ENCODE results near the gene FHIP2A. TPM values are rescaled to one million over a fixed set of nuclear protein-coding genes. Genes with fewer than 3 reads are reported as not detected.
A peak's percentile ranks its signal among the peaks of the same experiment; 100 is the strongest.
"Not testable (repeated sequence)": the region's sequence is repeated elsewhere in the genome, so short reads cannot be mapped to it uniquely, and the experiment has no call there.

The FHIP2A gene
- total and polyA plus RNA-seq, 4 experiments from 2014 or later: 8.8 to 32.1 (median 19.6) TPM

DNA sequence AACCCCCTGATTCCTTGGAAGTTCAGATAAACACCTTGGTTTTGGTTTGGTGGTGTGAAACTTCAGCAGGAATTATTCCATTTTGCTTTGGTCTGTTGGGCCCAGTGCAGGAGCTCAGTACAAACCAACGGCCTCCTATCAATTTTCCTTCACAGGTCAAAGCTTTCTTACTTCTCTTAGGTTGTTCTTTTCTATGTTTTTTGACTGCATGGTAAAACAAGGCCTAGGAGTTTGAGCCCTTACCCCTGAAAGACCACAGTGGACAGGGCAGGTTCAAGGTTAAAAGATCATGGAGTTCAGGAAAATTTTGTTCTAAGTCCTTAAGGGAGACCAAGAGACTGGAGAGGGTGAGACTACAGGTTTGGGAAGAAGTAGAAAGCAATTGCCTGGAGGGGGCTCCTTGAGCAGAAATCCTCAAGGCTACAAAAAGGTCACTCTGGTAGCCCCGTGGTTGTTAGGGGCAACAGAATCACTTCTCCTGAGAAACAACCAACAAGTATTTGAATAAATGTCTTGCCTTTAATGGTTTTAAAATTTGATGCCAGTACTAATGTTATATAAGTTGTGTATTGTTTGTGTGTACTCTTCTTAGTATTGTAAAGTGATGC, 40.9 kb upstream of the FHIP2A start:
- DNase-seq: no peak
- no peak overlapping the region for H3K27ac ChIP-seq (ENCODE audit: low read depth, low read length)
- Mint-ChIP-seq H3K4me1 (peaks cover 0 to 1% (median 0%) of the 10 kb centered on the region in 4 donors), H3K4me3 (no peak overlapping the region), H3K27ac (no peak overlapping the region), H3K36me3 (no peaks in the 10 kb centered on the region), H3K27me3 (no peaks in the 10 kb centered on the region), H3K9me3 (no peaks in the 10 kb centered on the region)
- intact Hi-C loops (cut with micrococcal nuclease): no loop called here
- H3K4me1 ChIP-seq (ENCODE audit: insufficient read depth, low read length): no peaks in the 10 kb centered on the region
- ChIA-PET CTCF (ENCODE audit: partially characterized antibody) (interaction anchor here (1.0 to 1.3 kb wide), 2 partner anchors 309 to 477 kb away, joined by 3 to 5 read pairs; no protein-coding TSS in a partner anchor), POLR2A (ENCODE audit: partially characterized antibody) (no interaction called here)
- H3K36me3 ChIP-seq (ENCODE audit: insufficient read depth, low read length): no peaks in the 10 kb centered on the region
- no peaks in the 10 kb centered on the region for H3K9me3 ChIP-seq (ENCODE audit: control insufficient read depth in 1 of 2, low read length in 2 of 2)
- peaks cover 4% of the 10 kb centered on the region for H3K27me3 ChIP-seq (ENCODE audit: insufficient read depth, low read length)
- H3K4me3 ChIP-seq (ENCODE audit: low read length in 2 of 2): no peak overlapping the region

DNA sequence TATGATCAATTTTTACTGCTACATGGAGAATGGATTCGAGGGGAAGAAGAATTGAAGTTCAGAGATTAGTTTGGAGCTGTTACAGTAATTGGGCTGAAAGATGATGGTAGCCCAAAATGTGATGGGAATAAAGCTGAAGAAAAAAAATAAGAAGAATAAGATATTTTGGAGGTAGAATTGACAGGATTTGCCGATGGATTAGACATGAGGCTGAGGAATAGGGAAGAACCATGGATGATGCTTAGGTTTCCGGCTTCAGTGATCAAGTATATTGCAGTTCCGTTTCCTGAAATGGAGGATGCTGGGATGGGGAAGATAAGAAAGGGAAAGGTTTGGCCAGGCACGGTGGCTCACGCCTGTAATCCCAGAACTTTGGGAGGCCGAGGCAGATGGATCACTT, 38.9 kb upstream of the FHIP2A start:
- H3K27me3 Mint-ChIP-seq: peaks cover 0 to 1% of the 10 kb centered on the region in 2 donors
- POLR2A ChIA-PET (ENCODE audit: partially characterized antibody): no interaction called here
- intact Hi-C loops (cut with micrococcal nuclease): no loop called here

GRCh38 chr10:114783686-114784085, 37.9 kb upstream of the FHIP2A start:
- Mint-ChIP-seq H3K4me1 (peaks cover 0 to 1% (median 0%) of the 10 kb centered on the region in 4 donors), H3K36me3 (no peaks in the 10 kb centered on the region), H3K27ac (no peak overlapping the region), H3K27me3 (peaks cover 0 to 1% of the 10 kb centered on the region in 2 donors), H3K9me3 (no peaks in the 10 kb centered on the region), H3K4me3 (no peak overlapping the region)
- no peak for DNase-seq
- H3K27ac ChIP-seq (ENCODE audit: low read depth, low read length): no peak overlapping the region
- H3K4me1 ChIP-seq (ENCODE audit: insufficient read depth, low read length): no peaks in the 10 kb centered on the region
- intact Hi-C loops (cut with micrococcal nuclease): no loop called here
- peaks cover 4% of the 10 kb centered on the region for H3K27me3 ChIP-seq (ENCODE audit: insufficient read depth, low read length)
- CTCF ChIA-PET (ENCODE audit: partially characterized antibody): interaction anchor here (0.6 to 4.6 kb wide), 9 partner anchors 11 to 480 kb away, joined by 3 to 86 read pairs (median 4); no protein-coding TSS in a partner anchor
- no peaks in the 10 kb centered on the region for H3K36me3 ChIP-seq (ENCODE audit: insufficient read depth, low read length)
- no peaks in the 10 kb centered on the region for H3K9me3 ChIP-seq (ENCODE audit: control insufficient read depth in 1 of 2, low read length in 2 of 2)
- no peak overlapping the region for H3K4me3 ChIP-seq (ENCODE audit: low read length in 2 of 2)
- POLR2A ChIA-PET (ENCODE audit: partially characterized antibody): interaction anchor here (0.6 kb wide), 1 partner anchor 775 kb away, joined by 3 read pairs; no protein-coding TSS in a partner anchor

More for the DNA sequence above, 38.9 kb upstream of the FHIP2A start:
- H3K9me3 Mint-ChIP-seq: no peaks in the 10 kb centered on the region
- no peaks in the 10 kb centered on the region for H3K9me3 ChIP-seq (ENCODE audit: control insufficient read depth in 1 of 2, low read length in 2 of 2)
- H3K27ac Mint-ChIP-seq: no peak overlapping the region
- no peaks in the 10 kb centered on the region for H3K36me3 ChIP-seq (ENCODE audit: insufficient read depth, low read length)
- no peak overlapping the region for H3K27ac ChIP-seq (ENCODE audit: low read depth, low read length)
- CTCF ChIA-PET (ENCODE audit: partially characterized antibody): interaction anchor here (1.2 to 4.6 kb wide), 3 partner anchors 39 to 479 kb away, joined by 3 to 86 read pairs (median 4); partner anchors contain the start of gene FHIP2A
- H3K4me3 ChIP-seq (ENCODE audit: low read length in 2 of 2): no peak overlapping the region
- peaks cover 0 to 1% (median 0%) of the 10 kb centered on the region in 4 donors for H3K4me1 Mint-ChIP-seq
- no peak overlapping the region for H3K4me3 Mint-ChIP-seq
- peaks cover 4% of the 10 kb centered on the region for H3K27me3 ChIP-seq (ENCODE audit: insufficient read depth, low read length)
- H3K4me1 ChIP-seq (ENCODE audit: insufficient read depth, low read length): no peaks in the 10 kb centered on the region
- DNase-seq: no peak
- H3K36me3 Mint-ChIP-seq: no peaks in the 10 kb centered on the region

GRCh38 chr10:114786492-114786891, 35.1 kb upstream of the FHIP2A start:
- H3K27me3 ChIP-seq (ENCODE audit: insufficient read depth, low read length); H3K36me3 ChIP-seq (ENCODE audit: insufficient read depth, low read length); H3K9me3 ChIP-seq (ENCODE audit: control insufficient read depth in 1 of 2, low read length in 2 of 2); H3K4me3 Mint-ChIP-seq; H3K4me3 ChIP-seq (ENCODE audit: low read length in 2 of 2); H3K4me1 ChIP-seq (ENCODE audit: insufficient read depth, low read length); H3K27ac ChIP-seq (ENCODE audit: low read depth, low read length); H3K36me3 Mint-ChIP-seq; H3K4me1 Mint-ChIP-seq; H3K27me3 Mint-ChIP-seq; H3K9me3 Mint-ChIP-seq; POLR2A ChIA-PET (ENCODE audit: partially characterized antibody): not testable (repeated sequence)
- peak in 4 of 5 donors; percentile 34 to 50 (median 46) for DNase-seq
- CTCF ChIA-PET (ENCODE audit: partially characterized antibody): interaction anchor here (0.7 to 4.6 kb wide), 31 partner anchors 9 to 1836 kb away, joined by 3 to 86 read pairs (median 3); partner anchors contain the start of gene FHIP2A
- intact Hi-C loops (cut with micrococcal nuclease): loop anchor here (1.0 kb wide), 2 partner anchors 236 to 315 kb away; no protein-coding TSS in a partner anchor
- H3K27ac Mint-ChIP-seq: peak overlapping the region in 2 of 7 donors; percentile 18 to 32

DNA sequence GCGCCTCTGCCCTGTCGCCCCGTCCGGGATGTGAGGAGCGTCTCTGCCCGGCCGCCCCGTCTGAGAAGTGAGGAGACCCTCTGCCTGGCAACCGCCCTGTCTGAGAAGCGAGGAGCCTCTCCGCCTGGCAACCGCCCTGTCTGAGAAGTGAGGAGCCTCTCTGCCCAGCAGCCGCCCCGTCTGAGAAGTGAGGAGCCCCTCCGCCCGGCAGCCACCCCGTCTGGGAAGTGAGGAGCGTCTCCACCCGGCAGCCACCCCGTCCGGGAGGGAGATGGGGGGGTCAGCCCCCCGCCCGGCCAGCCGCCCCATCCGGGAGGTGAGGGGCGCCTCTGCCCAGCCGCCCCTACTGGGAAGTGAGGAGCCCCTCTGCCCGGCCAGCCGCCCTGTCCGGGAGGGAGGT, 34.4 kb upstream of the FHIP2A start:
- H3K36me3 Mint-ChIP-seq; H3K36me3 ChIP-seq (ENCODE audit: insufficient read depth, low read length); POLR2A ChIA-PET (ENCODE audit: partially characterized antibody); H3K27ac Mint-ChIP-seq; H3K27me3 Mint-ChIP-seq; H3K27ac ChIP-seq (ENCODE audit: low read depth, low read length); H3K9me3 ChIP-seq (ENCODE audit: control insufficient read depth in 1 of 2, low read length in 2 of 2); H3K4me3 Mint-ChIP-seq; DNase-seq; H3K4me1 Mint-ChIP-seq; H3K9me3 Mint-ChIP-seq; H3K4me1 ChIP-seq (ENCODE audit: insufficient read depth, low read length); H3K27me3 ChIP-seq (ENCODE audit: insufficient read depth, low read length); H3K4me3 ChIP-seq (ENCODE audit: low read length in 2 of 2); intact Hi-C loops (cut with micrococcal nuclease): not testable (repeated sequence)
- CTCF ChIA-PET (ENCODE audit: partially characterized antibody): interaction anchor here (1.0 to 4.6 kb wide), 10 partner anchors 14 to 484 kb away, joined by 3 to 86 read pairs (median 6); partner anchors contain the start of gene FHIP2A

DNA sequence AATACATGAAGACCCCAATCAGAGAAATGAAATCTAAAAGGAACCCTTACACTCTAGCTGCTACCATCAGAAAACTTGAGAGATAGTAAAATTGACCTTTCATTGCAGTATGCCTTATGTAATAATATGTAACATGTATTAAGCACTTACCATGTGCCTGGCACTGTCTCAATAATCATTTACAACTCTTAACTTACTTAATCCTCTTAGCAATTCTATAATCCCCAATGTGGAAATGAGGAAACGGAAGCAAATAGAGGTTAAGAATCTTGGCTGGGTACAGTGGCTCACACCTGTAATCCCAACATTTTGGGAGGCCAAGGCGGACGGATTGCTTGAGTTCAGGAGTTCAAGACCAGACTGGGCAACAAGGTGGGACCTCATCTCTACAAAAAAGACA, 29.8 kb upstream of the FHIP2A start:
- no peak for DNase-seq
- H3K36me3 Mint-ChIP-seq: peaks cover 0 to 8% of the 10 kb centered on the region in 2 donors
- H3K27ac Mint-ChIP-seq: peak overlapping the region in 1 of 7 donors; percentile 8
- Histone ChIP-seq H3K4me1 (ENCODE audit: insufficient read depth, low read length) (no peaks in the 10 kb centered on the region), H3K27ac (ENCODE audit: low read depth, low read length) (no peak overlapping the region), H3K4me3 (ENCODE audit: low read length in 2 of 2) (no peak overlapping the region), H3K27me3 (ENCODE audit: insufficient read depth, low read length) (no peaks in the 10 kb centered on the region), H3K36me3 (ENCODE audit: insufficient read depth, low read length) (no peaks in the 10 kb centered on the region), H3K9me3 (ENCODE audit: control insufficient read depth in 1 of 2, low read length in 2 of 2) (no peaks in the 10 kb centered on the region)
- H3K4me3 Mint-ChIP-seq: no peak overlapping the region
- no peaks in the 10 kb centered on the region for H3K4me1 Mint-ChIP-seq
- peaks cover 0 to 2% (median 0%) of the 10 kb centered on the region in 8 donors for H3K9me3 Mint-ChIP-seq
- intact Hi-C loops (cut with micrococcal nuclease): no loop called here
- no peaks in the 10 kb centered on the region for H3K27me3 Mint-ChIP-seq
- ChIA-PET POLR2A (ENCODE audit: partially characterized antibody) (no interaction called here), CTCF (ENCODE audit: partially characterized antibody) (interaction anchor here (0.7 to 4.0 kb wide), 6 partner anchors 30 to 525 kb away, joined by 3 to 23 read pairs (median 4); partner anchors contain the start of gene FHIP2A)

GRCh38 chr10:114795039-114795438, 26.5 kb upstream of the FHIP2A start:
- Mint-ChIP-seq H3K9me3 (peaks cover 0 to 2% (median 0%) of the 10 kb centered on the region in 8 donors), H3K4me3 (no peak overlapping the region), H3K36me3 (peaks cover 0 to 15% of the 10 kb centered on the region in 2 donors), H3K4me1 (peaks cover 4 to 7% (median 6%) of the 10 kb centered on the region in 4 donors), H3K27ac (no peak overlapping the region), H3K27me3 (no peaks in the 10 kb centered on the region)
- Histone ChIP-seq H3K4me1 (ENCODE audit: insufficient read depth, low read length) (peaks cover 14% of the 10 kb centered on the region), H3K4me3 (ENCODE audit: low read length in 2 of 2) (no peak overlapping the region), H3K9me3 (ENCODE audit: control insufficient read depth in 1 of 2, low read length in 2 of 2) (no peaks in the 10 kb centered on the region), H3K27me3 (ENCODE audit: insufficient read depth, low read length) (no peaks in the 10 kb centered on the region), H3K36me3 (ENCODE audit: insufficient read depth, low read length) (no peaks in the 10 kb centered on the region), H3K27ac (ENCODE audit: low read depth, low read length) (no peak overlapping the region)
- no peak for DNase-seq
- intact Hi-C loops (cut with micrococcal nuclease): no loop called here
- POLR2A ChIA-PET (ENCODE audit: partially characterized antibody): no interaction called here
- CTCF ChIA-PET (ENCODE audit: partially characterized antibody): interaction anchor here (1.0 to 2.3 kb wide), 4 partner anchors 9 to 491 kb away, joined by 3 to 10 read pairs (median 4); partner anchors contain the start of gene FHIP2A

Measured in CD4-positive, alpha-beta memory T cell (primary cell).